SJSA1 (cell line): Measurements from ENCODE around the gene FAM228B. TPM values are rescaled to one million over a fixed set of nuclear protein-coding genes. Genes with fewer than 3 reads are reported as not detected.
A peak's percentile ranks its signal among the peaks of the same experiment; 100 is the strongest.

Source experiments
- DNase-seq, 2 experiments: peaks; one replicate each; pipeline ENCODE4 v3.0.0-alpha.2; 2015 to 2020; ENCODE audit warnings: low spot score in 2 of 2, low read depth in 1 of 2
- H3K27ac ChIP-seq: fragments of 250-450 bp; sonication (Bioruptor Pico); 2 replicates; pipeline ENCODE4 v1.5.1; 2020; ENCODE audit warnings: mild to moderate bottlenecking, moderate library complexity
- H3K27me3 ChIP-seq: fragments of 250-450 bp; sonication (Bioruptor Pico); replicated peaks from 2 replicates; pipeline ENCODE4 v1.5.1; 2020; ENCODE audit warnings: mild to moderate bottlenecking, moderate library complexity
- H3K36me3 ChIP-seq: fragments of 250-450 bp; sonication (Bioruptor Pico); 2 replicates; pipeline ENCODE4 v1.5.1; 2020; ENCODE audit warnings: mild to moderate bottlenecking
- H3K4me1 ChIP-seq: fragments of 250-450 bp; sonication (Bioruptor Pico); replicated peaks from 2 replicates; pipeline ENCODE4 v1.6.1; 2021; ENCODE audit warnings: mild to moderate bottlenecking
- H3K4me3 ChIP-seq: fragments of 250-450 bp; sonication (Bioruptor Pico); 2 replicates; pipeline ENCODE4 v1.5.1; 2020; ENCODE audit warnings: mild to moderate bottlenecking
- H3K9me3 ChIP-seq: fragments of 250-450 bp; sonication (Bioruptor Pico); replicated peaks from 2 replicates; pipeline ENCODE4 v1.5.1; 2020; ENCODE audit warnings: mild to moderate bottlenecking
- total RNA-seq: library from RNA; depleted of rRNA; stranded (reverse); fragments of >200 nt; shearing (Covaris generic); gene quantifications from 2 replicates; pipeline ENCODE4 v1.2.3, GENCODE V29; 2014; rRNA removed

FAM228B gene
- total RNA-seq, result 4.4 and 5.1 TPM in 2 replicates

- peaks cover 27% of the 10 kb centered on the region for H3K4me1 ChIP-seq
- peak; percentile 88 to 90 for DNase-seq
These were observed at the start of gene FAM228B, which contains the start of gene PFN4 for GRCh38 chr2:24123195-24123921. Gene FAM228B, plus strand, starts transcription at chr2:24123469. Its CDS starts 893 bp downstream, at chr2:24124362. Gene PFN4, minus strand, starts transcription at chr2:24123334. Its CDS starts 799 bp downstream, at chr2:24122535.

GRCh38 chr2:24073816-24074215 lies 49.5 kb upstream of the FAM228B start:
- DNase-seq, result no peak
- Histone ChIP-seq H3K36me3 (peaks cover 44% of the 10 kb centered on the region), H3K27me3 (no peaks in the 10 kb centered on the region), H3K4me3 (no peak overlapping the region), H3K9me3 (no peaks in the 10 kb centered on the region), H3K27ac (no peak overlapping the region), H3K4me1 (peaks cover 11% of the 10 kb centered on the region; the same call in 1 of the 2 replicates)

More at GRCh38 chr2:24123195-24123921, at the start of gene FAM228B, which contains the start of gene PFN4:
- H3K36me3 ChIP-seq, result peaks cover 9% of the 10 kb centered on the region
- H3K4me3 ChIP-seq, result peak within 1 kb of the TSS; percentile 98
- peaks cover 4% of the 10 kb centered on the region; the same call in 1 of the 2 replicates for H3K9me3 ChIP-seq
- H3K27me3 ChIP-seq, result no peaks in the 10 kb centered on the region
- H3K27ac ChIP-seq, result peak within 1 kb of the TSS; percentile 91

- Histone ChIP-seq H3K27ac (no peak overlapping the region; the same call in 1 of the 2 replicates), H3K4me3 (peak overlapping the region; percentile 58), H3K4me1 (peaks cover 11% of the 10 kb centered on the region; the same call in 1 of the 2 replicates), H3K36me3 (peaks cover 33% of the 10 kb centered on the region), H3K27me3 (no peaks in the 10 kb centered on the region), H3K9me3 (no peaks in the 10 kb centered on the region)
- DNase-seq, result no peak
These were observed 48.0 kb upstream of the FAM228B start for GRCh38 chr2:24075259-24075658.

- H3K27ac ChIP-seq, result peak within 1 kb of the TSS; percentile 34
- no peaks in the 10 kb centered on the region for H3K27me3 ChIP-seq
- H3K9me3 ChIP-seq, result no peaks in the 10 kb centered on the region
- peak within 1 kb of the TSS; percentile 58 for H3K4me3 ChIP-seq
- peak; percentile 96 to 99 for DNase-seq
- H3K4me1 ChIP-seq, result peaks cover 11% of the 10 kb centered on the region; the same call in 1 of the 2 replicates
- H3K36me3 ChIP-seq, result peaks cover 27% of the 10 kb centered on the region
These were observed 47.1 kb upstream of the FAM228B start, which contains the start of gene SF3B6 for GRCh38 chr2:24075915-24076848. Gene SF3B6, minus strand, starts transcription at chr2:24076326. Its CDS starts 97 bp downstream, at chr2:24076229.

GRCh38 chr2:24076849-24077534 lies 46.3 kb upstream of the FAM228B start:
- no peaks in the 10 kb centered on the region for H3K27me3 ChIP-seq
- H3K27ac ChIP-seq, result no peak overlapping the region
- peak in 1 of 2 experiments; percentile 20 for DNase-seq
- H3K4me1 ChIP-seq, result peaks cover 11% of the 10 kb centered on the region; the same call in 1 of the 2 replicates
- H3K36me3 ChIP-seq, result peaks cover 22% of the 10 kb centered on the region
- H3K4me3 ChIP-seq, result peak overlapping the region; percentile 58
- no peaks in the 10 kb centered on the region for H3K9me3 ChIP-seq

GRCh38 chr2:24077535-24077877 lies 45.8 kb upstream of the FAM228B start:
- peaks cover 21% of the 10 kb centered on the region for H3K36me3 ChIP-seq
- peaks cover 11% of the 10 kb centered on the region; the same call in 1 of the 2 replicates for H3K4me1 ChIP-seq
- no peak for DNase-seq
- peak overlapping the region; percentile 58 for H3K4me3 ChIP-seq
- no peaks in the 10 kb centered on the region for H3K27me3 ChIP-seq
- no peak overlapping the region for H3K27ac ChIP-seq
- H3K9me3 ChIP-seq, result no peaks in the 10 kb centered on the region

GRCh38 chr2:24077879-24078278 lies 45.4 kb upstream of the FAM228B start:
- H3K27ac ChIP-seq, result no peak overlapping the region
- no peak for DNase-seq

GRCh38 chr2:24080701-24081100 lies 42.6 kb upstream of the FAM228B start:
- Histone ChIP-seq H3K36me3 (peaks cover 15% of the 10 kb centered on the region), H3K27ac (no peak overlapping the region), H3K4me1 (peaks cover 25% of the 10 kb centered on the region), H3K27me3 (no peaks in the 10 kb centered on the region), H3K4me3 (no peak overlapping the region), H3K9me3 (no peaks in the 10 kb centered on the region)
- DNase-seq, result no peak

More at GRCh38 chr2:24077879-24078278, 45.4 kb upstream of the FAM228B start:
- H3K4me3 ChIP-seq, result no peak overlapping the region
- peaks cover 11% of the 10 kb centered on the region; the same call in 1 of the 2 replicates for H3K4me1 ChIP-seq
- H3K27me3 ChIP-seq, result no peaks in the 10 kb centered on the region
- peaks cover 21% of the 10 kb centered on the region for H3K36me3 ChIP-seq
- no peaks in the 10 kb centered on the region for H3K9me3 ChIP-seq

GRCh38 chr2:24082787-24083566 lies 40.3 kb upstream of the FAM228B start:
- no peak for DNase-seq
- H3K36me3 ChIP-seq, result peaks cover 15% of the 10 kb centered on the region
- no peaks in the 10 kb centered on the region for H3K9me3 ChIP-seq
- no peaks in the 10 kb centered on the region for H3K27me3 ChIP-seq
- no peak overlapping the region for H3K27ac ChIP-seq
- no peak overlapping the region for H3K4me3 ChIP-seq
- peaks cover 18% of the 10 kb centered on the region for H3K4me1 ChIP-seq

- Histone ChIP-seq H3K4me1 (peaks cover 18% of the 10 kb centered on the region), H3K36me3 (peaks cover 15% of the 10 kb centered on the region), H3K9me3 (no peaks in the 10 kb centered on the region), H3K27ac (peak overlapping the region; percentile 23; the same call in 1 of the 2 replicates), H3K27me3 (no peaks in the 10 kb centered on the region), H3K4me3 (peak overlapping the region; percentile 50)
- DNase-seq, result no peak
These were observed 39.5 kb upstream of the FAM228B start for GRCh38 chr2:24083567-24084385.

GRCh38 chr2:24084386-24085199 lies 38.7 kb upstream of the FAM228B start, which contains the start of gene TP53I3:
Gene TP53I3, minus strand, starts transcription at chr2:24084834. Its CDS starts 508 bp downstream, at chr2:24084326.
- Histone ChIP-seq H3K27ac (peak within 1 kb of the TSS; percentile 46), H3K36me3 (peaks cover 12% of the 10 kb centered on the region), H3K4me1 (peaks cover 18% of the 10 kb centered on the region), H3K9me3 (no peaks in the 10 kb centered on the region), H3K27me3 (no peaks in the 10 kb centered on the region), H3K4me3 (peak within 1 kb of the TSS; percentile 50)
- peak; percentile 92 to 97 for DNase-seq
